Stimulated activated CD4-positive, alpha-beta T cell treated with anti-CD3 and anti-CD28 coated beads, Interleukin-2, amount 100 ng/mL, for 4 hours (primary cell): ENCODE measurements around the gene CACTIN.
"Not testable (repeated sequence)": the region's sequence is repeated elsewhere in the genome, so short reads cannot be mapped to it uniquely, and the experiment has no call there.

Experiments
- DNase-seq: peaks from one replicate; pipeline ENCODE4 v3.0.0-alpha.2; 2020; ENCODE audit warnings: low read depth

The CACTIN gene

GRCh38 chr19:3586707-3587346 is 39.8 kb downstream of the CACTIN start:
- DNase-seq = no peak

DNA sequence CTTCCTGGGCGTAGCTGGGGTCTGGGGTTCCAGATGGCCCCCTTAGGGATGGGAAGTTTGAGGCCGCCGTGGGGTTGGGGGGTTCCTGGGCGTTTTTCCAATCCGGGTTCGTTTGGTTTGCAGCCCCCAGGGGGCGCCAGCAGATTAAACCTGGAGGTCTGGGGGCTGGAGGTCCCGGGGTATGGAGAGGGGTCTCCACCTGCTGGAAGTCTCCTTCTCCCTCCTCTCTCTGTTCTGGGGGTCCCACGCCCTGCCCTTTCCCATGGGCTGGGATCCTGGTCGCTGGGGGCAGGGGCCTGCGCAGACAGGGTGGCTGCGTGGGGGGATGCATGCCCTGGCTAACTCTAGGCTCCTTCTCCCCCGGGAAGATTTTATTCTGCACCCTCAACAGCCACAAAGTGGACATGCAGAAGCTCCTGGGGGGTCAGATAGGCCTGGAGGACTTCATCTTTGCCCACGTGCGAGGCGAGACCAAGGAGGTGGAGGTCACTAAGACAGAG is 40.4 kb downstream of the CACTIN start:
- DNase-seq = no peak

- no peak for DNase-seq
Observed at GRCh38 chr19:3585301-3586126, 41.1 kb downstream of the CACTIN start, which contains the start of gene GIPC3. Gene GIPC3, plus strand, starts transcription at chr19:3585478. Its CDS starts 120 bp downstream, at chr19:3585598.

GRCh38 chr19:3584036-3584802 is 42.4 kb downstream of the CACTIN start:
- DNase-seq = not testable (repeated sequence)

DNA sequence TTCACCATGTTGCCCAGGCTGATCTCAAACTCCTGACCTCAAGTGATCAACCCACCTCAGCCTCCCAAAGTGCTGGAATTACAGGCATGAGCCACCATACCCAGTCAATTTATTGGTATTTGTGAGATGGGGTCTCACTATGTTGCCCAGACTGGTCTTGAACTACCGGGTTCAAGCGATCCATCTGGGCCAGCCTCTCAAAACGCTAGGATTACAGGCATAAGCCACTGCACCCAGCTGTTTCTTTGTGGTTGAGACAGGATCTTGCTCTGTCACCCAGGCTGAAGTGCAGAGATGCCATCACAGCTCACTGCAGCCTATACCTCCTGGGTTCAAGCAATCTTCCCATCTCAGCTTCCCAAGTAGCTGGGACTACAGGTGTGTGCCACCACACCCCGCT is 44.8 kb downstream of the CACTIN start:
- not testable (repeated sequence) for DNase-seq

- no peak for DNase-seq
Observed at GRCh38 chr19:3580156-3580934, 46.2 kb downstream of the CACTIN start.

GRCh38 chr19:3578390-3578789 is 48.2 kb downstream of the CACTIN start:
- no peak for DNase-seq

GRCh38 chr19:3577723-3578344 is 48.8 kb downstream of the CACTIN start:
- DNase-seq = no peak

DNA sequence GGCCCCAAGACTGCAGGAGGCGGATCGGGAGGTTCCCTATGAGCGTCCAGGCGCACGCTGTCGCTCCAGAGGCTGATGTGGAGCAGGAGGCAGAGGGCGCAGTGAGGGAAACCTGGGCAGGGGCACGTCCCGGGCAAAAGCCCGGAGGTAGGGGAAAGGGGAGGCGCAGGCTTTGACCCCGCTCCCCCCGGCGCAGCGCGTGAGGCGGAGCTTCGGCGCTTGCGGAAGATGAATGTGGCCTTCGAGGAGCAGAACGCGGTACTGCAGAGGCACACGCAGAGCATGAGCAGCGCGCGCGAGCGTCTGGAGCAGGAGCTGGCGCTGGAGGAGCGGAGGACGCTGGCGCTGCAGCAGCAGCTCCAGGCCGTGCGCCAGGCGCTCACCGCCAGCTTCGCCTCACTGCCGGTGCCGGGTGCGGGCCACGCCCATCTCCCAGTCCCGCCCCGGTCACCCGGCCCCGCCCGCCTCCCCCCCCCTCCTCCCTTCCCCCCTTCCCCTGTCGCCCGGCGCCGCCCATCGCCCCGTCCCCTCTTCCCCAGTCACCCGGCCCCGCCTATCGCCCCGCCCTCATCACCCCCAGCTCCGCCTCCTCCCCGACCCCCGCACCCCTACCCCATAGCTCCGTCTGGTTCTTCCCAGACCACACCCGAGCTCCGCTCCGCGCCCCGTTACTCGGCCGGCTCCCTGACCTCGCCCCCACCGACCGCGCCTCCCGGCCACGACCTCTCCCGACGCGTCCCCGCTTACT is 49.7 kb downstream of the CACTIN start:
- DNase-seq = no peak

DNA sequence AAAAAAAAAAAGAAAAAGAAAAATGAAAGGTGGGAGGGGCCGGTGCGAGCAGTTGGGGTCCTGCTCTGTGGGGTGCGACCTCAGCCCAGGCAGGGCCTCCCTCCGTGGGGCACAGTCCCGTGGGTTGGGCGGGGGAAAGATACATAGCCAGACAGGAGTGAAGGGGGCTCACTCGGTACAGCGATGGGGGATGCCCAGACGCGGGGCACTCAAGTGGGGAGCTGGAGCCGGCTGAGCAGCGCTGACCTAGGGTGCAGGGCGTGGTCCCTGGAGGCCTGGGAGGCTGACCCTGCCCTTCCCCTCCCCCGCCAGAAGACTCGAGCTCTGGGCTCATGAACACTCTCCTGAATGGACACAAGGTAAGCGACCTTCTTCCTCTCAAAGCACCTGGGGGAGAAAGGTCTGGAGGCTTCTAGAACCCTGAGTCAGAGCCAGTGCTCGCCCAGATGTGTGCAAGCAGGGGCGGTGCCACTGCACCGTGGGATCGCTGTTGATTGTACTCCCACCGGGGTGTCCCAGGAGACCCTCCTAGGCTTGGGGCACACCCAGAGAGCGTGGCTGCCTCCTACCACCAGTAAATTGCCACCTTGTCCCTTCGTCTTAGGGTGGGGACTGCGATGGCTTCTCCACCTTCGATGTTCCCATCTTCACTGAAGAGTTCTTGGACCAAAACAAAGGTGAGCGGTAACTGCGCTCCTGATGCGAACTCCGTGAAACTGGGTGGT is 50.5 kb downstream of the CACTIN start:
- no peak for DNase-seq

GRCh38 chr19:3575260-3575741 is 51.3 kb downstream of the CACTIN start:
- DNase-seq = no peak

DNA sequence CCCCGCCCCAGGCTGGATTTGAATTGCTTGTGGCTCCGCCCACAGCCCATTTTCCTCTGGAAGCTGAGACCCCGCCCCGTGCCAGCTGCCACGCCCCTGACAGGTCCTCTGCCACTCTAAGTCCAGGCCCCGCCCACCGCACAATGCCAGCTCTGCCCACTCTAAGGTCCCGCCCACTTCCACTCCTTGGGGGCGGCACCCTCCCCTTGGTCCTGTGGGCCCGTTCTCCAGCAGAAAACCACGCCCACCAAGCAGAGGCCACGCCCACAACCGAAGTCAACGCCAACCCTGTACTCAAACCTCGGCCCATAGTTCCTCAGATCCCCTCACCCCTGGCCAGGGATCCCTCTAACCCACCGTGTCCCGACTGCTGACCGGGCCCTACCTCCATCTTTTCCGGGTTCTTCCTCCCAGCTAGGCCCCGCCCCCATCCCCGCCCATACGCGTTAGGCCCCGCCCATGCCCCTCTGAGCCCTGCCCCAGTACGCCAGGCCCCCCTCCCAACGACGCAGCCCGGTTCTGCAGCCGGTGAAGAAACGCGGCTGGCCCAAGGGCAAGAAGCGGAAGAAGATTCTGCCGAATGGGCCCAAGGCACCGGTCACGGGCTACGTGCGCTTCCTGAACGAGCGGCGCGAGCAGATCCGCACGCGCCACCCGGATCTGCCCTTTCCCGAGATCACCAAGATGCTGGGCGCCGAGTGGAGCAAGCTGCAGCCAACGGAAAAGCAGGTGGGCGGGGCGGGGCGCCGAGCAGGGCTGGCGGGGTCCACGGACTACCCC is 52.5 kb downstream of the CACTIN start:
- DNase-seq = peak; percentile 66

- no peak for DNase-seq
Observed at GRCh38 chr19:3573162-3573857, 53.3 kb downstream of the CACTIN start.

DNA sequence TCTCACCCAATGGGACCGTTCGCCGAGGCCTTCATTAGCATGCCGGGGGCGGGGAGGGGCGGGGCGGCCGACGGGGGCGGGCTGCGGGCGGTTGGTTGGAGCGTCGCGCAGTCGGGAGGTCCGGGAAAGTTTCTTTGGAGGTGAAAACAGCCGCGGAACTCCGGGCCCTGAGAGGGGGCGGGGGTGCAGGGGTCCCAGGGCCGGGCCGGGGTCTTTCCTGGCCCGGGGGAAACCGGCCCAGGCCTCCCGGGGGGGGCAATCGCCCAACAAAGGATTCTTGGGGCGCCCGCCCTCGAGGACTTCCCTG is 53.8 kb downstream of the CACTIN start, which contains the start of gene HMG20B:
Gene HMG20B (plus strand): TSS at position 90 of the 307 bp plus-strand sequence. CDS start 366 bp downstream, outside the sequence.
- no peak for DNase-seq

DNA sequence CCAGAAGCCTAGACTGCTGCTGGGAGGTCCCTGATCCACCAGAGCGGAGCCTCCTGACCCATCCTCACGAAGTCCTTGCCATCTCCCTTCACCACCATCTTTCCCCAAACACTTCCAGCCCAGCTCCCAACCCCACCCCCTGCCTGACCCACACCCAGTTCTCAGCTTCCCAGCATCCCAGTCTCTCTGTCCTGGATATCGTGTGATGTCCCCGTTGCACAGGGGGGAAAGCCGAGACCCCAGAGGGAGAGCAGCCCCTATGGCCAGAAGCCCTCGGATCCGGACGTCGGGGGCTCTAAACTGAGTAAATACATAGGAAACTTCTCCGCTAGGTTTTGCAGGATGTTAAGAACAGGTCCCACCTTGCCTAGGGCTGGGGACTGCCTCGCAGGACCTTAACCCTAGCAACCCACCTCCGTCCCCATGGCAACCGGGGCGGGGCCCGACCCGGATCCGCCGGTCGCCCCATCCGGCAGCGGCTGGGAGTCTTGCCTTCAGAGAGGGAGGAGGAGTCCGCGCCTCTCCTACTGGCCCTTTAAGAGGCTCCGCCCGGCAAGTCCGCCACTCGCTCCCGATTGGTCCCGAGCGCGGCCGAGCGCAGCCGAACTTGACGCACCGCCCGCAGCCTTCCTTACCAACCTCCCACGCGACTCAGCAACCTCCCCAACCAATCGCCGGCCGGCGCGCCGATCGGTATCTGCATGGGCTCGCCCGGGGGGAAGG is 54.3 kb downstream of the CACTIN start:
- peak; percentile 100 for DNase-seq

GRCh38 chr19:3570606-3571011 is 56.0 kb downstream of the CACTIN start:
- no peak for DNase-seq

GRCh38 chr19:3570042-3570441 is 56.5 kb downstream of the CACTIN start:
- DNase-seq = not testable (repeated sequence)

- no peak for DNase-seq
Observed at GRCh38 chr19:3565139-3565538, 61.5 kb downstream of the CACTIN start.
